Upper lobe of left lung (tissue), 6 donors: ENCODE data around the gene SLX4IP. TPM values are rescaled to one million over a fixed set of nuclear protein-coding genes. Genes with fewer than 3 reads are reported as not detected.

Experiments used
- ATAC-seq, 2 donors: fragments of 200-7000 bp; cut with Tn5 transposase; one replicate each; pipeline ENCODE4 v1.9.1; 2022; ENCODE audit warnings: mild to moderate bottlenecking in 2 of 2, moderate library complexity in 2 of 2; ENCODE audit not compliant: low FRiP score in 2 of 2
- DNase-seq, 2 donors: peaks; one replicate each; pipeline ENCODE4 v3.0.0-alpha.2; 2019 to 2020
- H3K27ac ChIP-seq, 4 donors: fragments of 200-600 bp; sonication (generic); one replicate each; pipeline ENCODE4 v1.5.1; 2016 to 2019
- H3K27me3 ChIP-seq, 4 donors: fragments of 200-600 bp; sonication (generic); one replicate each; pipeline ENCODE4 v1.5.1; 2017 to 2019
- H3K36me3 ChIP-seq, 4 donors: fragments of 200-600 bp; sonication (generic); one replicate each; pipeline ENCODE4 v1.5.1; 2016 to 2019
- H3K4me1 ChIP-seq, 4 donors: fragments of 200-600 bp; sonication (generic); one replicate each; pipeline ENCODE4 v1.5.1; 2018 to 2019
- H3K4me3 ChIP-seq, 4 donors: fragments of 200-600 bp; sonication (generic); one replicate each; pipeline ENCODE4 v1.5.1; 2017 to 2019; ENCODE audit warnings: mild to moderate bottlenecking in 2 of 4, moderate library complexity in 1 of 4
- H3K9me3 ChIP-seq, 4 donors: fragments of 200-600 bp; sonication (generic); one replicate each; pipeline ENCODE4 v1.5.1; 2018 to 2019
- EP300 ChIP-seq, 4 donors: sonication (generic); formaldehyde crosslinking; IDR thresholded peaks; one replicate each; pipeline ENCODE4 v1.5.1; 2017; ENCODE audit warnings: antibody characterized with exemption in 4 of 4, control low read depth in 2 of 4
- POLR2A ChIP-seq, 4 donors: fragments of 450-650 bp; IDR thresholded peaks; one replicate each; pipeline ENCODE4 v1.5.1; 2016 to 2017; ENCODE audit warnings: antibody characterized with exemption in 4 of 4, mild to moderate bottlenecking in 2 of 4
- POLR2AphosphoS5 ChIP-seq, 2 donors: sonication (generic); formaldehyde crosslinking; IDR thresholded peaks; one replicate each; pipeline ENCODE4 v1.5.1; 2017; ENCODE audit warnings: antibody characterized with exemption in 2 of 2
- WGBS, 2 donors: methylation state at CpG; one replicate each; pipeline ENCODE4 v1.1.5; 2017 to 2018; 5-methylcytosine and 5-hydroxymethylcytosine counted together
- total RNA-seq, 6 donors: library from RNA; depleted of rRNA in 4 of 6; stranded (reverse); fragments of >200 nt in 4 of 6; gene quantifications; one replicate each; pipeline versions ENCODE4 v1.1.0 to v1.2.1, GENCODE V29; 2016 to 2021
- TF ChIP-seq, protein P1 (sequence below), 6 experiments: fragments of 450-650 bp in 4 of 6; fragments of 200-600 bp in 2 of 6; sonication (generic) in 2 of 6; IDR thresholded peaks; one replicate each; pipeline ENCODE4 v1.5.1; 2016 to 2019; ENCODE audit warnings: antibody characterized with exemption in 6 of 6
- donor health status: DM: no; HTN: no; CAD: no; lungs with moderate emphysema.
- donor health status: DM: no; HTN: yes; CAD: no; lungs with severe emphysema.

The SLX4IP gene
- total RNA-seq, 6 donors from 2014 or later, result 3.2 to 6.0 (median 4.5) TPM

DNA sequence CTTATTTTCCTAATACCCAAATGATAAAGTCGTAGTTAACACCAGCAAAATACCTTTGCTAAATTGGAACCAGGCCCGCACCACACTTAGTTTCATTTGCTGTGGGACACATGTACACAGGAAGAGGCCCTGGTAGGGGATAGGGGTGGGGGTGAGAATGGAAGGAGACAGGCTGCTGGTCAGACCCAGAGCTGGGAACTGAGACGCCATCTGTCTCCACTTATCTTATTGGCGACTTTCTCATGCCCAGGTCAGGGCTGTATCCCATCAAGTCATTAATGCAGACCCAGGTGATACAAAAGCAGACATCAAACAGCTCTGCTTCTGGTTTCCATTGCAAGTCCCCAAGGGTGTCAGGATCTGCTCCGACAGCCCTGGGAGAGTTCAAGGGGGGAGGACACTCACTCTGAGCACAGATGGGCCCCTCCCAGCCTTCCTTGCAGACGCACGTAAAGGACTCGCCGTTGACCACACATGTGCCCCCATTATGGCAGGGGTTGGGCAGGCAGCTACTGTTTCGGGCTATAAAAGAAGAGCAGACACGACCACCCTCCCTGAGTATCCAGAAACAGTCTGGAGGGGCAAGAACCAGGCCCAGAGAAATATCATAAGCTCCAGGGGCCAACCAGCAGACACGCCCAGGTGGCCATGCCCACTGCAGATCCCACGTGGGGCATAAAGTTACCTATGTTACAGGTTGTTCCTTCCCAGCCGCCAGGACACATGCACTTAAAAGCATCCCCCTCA is 209.5 kb downstream of the SLX4IP start:
- DNase-seq, result no peak
- Histone ChIP-seq H3K27ac (peak overlapping the region in 2 of 4 donors; percentile 7 to 46), H3K9me3 (no peaks in the 10 kb centered on the region), H3K27me3 (no peaks in the 10 kb centered on the region), H3K4me3 (no peak overlapping the region), H3K36me3 (peaks cover 66 to 100% (median 98%) of the 10 kb centered on the region in 4 donors), H3K4me1 (peaks cover 0 to 11% (median 7%) of the 10 kb centered on the region in 4 donors)
- TF ChIP-seq, protein P1, sequence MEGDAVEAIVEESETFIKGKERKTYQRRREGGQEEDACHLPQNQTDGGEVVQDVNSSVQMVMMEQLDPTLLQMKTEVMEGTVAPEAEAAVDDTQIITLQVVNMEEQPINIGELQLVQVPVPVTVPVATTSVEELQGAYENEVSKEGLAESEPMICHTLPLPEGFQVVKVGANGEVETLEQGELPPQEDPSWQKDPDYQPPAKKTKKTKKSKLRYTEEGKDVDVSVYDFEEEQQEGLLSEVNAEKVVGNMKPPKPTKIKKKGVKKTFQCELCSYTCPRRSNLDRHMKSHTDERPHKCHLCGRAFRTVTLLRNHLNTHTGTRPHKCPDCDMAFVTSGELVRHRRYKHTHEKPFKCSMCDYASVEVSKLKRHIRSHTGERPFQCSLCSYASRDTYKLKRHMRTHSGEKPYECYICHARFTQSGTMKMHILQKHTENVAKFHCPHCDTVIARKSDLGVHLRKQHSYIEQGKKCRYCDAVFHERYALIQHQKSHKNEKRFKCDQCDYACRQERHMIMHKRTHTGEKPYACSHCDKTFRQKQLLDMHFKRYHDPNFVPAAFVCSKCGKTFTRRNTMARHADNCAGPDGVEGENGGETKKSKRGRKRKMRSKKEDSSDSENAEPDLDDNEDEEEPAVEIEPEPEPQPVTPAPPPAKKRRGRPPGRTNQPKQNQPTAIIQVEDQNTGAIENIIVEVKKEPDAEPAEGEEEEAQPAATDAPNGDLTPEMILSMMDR (IDR thresholded peaks at IDR 0.05), result no peak
- no peak for TF ChIP-seq POLR2AphosphoS5 (IDR thresholded peaks at IDR 0.05)
- 67 to 70% methylated on average over 8 to 14 of the region's 14 CpGs for WGBS, 2 donors
- no peak for ATAC-seq

DNA sequence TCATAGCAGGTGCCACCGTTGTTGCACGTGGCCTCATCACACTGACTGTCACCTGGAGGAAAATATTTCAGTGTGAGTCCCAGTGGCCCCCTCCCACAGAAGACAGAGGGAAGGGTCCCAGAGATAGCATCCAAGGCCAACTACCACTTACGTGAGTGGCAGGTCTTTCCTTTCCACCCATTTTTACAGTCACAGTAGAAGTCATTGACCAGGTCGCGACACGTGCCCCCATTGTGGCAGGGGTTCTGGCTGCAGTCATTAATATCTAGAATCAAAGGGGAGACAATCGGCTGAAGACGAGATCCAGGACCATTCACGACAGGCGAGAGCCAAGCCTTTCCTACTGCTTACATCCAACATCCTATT is 210.1 kb downstream of the SLX4IP start:
- peaks cover 61 to 100% (median 98%) of the 10 kb centered on the region in 4 donors for H3K36me3 ChIP-seq
- no peak overlapping the region for H3K4me3 ChIP-seq
- TF ChIP-seq EP300 (IDR thresholded peaks at IDR 0.05) (no peak), POLR2A (IDR thresholded peaks at IDR 0.05) (no peak), POLR2AphosphoS5 (IDR thresholded peaks at IDR 0.05) (no peak)
- TF ChIP-seq, protein P1 (IDR thresholded peaks at IDR 0.05), result no peak
- H3K9me3 ChIP-seq, result no peaks in the 10 kb centered on the region
- ATAC-seq (no peak), DNase-seq (no peak)
- H3K27me3 ChIP-seq, result no peaks in the 10 kb centered on the region
- H3K4me1 ChIP-seq, result peaks cover 0 to 11% (median 7%) of the 10 kb centered on the region in 4 donors
- WGBS, 2 donors, result 85 to 90% methylated on average over 10 of the region's 10 CpGs
- H3K27ac ChIP-seq, result peak overlapping the region in 1 of 4 donors; percentile 46

DNA sequence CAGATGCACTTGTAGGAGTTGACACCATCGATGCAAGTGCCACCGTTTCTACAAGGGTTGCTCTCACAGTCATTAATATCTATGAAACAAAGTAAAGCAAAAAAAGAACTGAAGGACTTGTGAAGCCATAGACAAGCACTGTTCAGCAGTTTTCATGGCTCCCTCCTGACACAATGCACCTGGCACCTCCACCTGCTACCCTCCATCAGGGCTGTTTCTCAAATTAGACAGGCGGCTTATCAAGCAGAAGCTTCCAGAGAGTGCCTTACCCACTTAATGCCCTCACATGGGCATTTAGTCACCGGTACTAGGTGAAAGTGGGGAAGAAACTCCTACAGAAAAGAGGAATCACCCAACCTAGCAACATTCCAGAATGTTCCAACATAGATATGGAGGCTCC is 210.9 kb downstream of the SLX4IP start:
- ATAC-seq (no peak), DNase-seq (no peak)
- Histone ChIP-seq H3K27ac (peak overlapping the region in 1 of 4 donors; percentile 1), H3K9me3 (no peaks in the 10 kb centered on the region), H3K27me3 (no peaks in the 10 kb centered on the region), H3K36me3 (peaks cover 60 to 100% (median 98%) of the 10 kb centered on the region in 4 donors), H3K4me1 (peaks cover 0 to 11% (median 7%) of the 10 kb centered on the region in 4 donors), H3K4me3 (no peak overlapping the region)
- WGBS, 2 donors, result 79 to 87% methylated on average over 3 to 4 of the region's 4 CpGs
- TF ChIP-seq POLR2A (IDR thresholded peaks at IDR 0.05) (no peak), EP300 (IDR thresholded peaks at IDR 0.05) (no peak), POLR2AphosphoS5 (IDR thresholded peaks at IDR 0.05) (no peak)
- TF ChIP-seq, protein P1 (IDR thresholded peaks at IDR 0.05), result no peak

DNA sequence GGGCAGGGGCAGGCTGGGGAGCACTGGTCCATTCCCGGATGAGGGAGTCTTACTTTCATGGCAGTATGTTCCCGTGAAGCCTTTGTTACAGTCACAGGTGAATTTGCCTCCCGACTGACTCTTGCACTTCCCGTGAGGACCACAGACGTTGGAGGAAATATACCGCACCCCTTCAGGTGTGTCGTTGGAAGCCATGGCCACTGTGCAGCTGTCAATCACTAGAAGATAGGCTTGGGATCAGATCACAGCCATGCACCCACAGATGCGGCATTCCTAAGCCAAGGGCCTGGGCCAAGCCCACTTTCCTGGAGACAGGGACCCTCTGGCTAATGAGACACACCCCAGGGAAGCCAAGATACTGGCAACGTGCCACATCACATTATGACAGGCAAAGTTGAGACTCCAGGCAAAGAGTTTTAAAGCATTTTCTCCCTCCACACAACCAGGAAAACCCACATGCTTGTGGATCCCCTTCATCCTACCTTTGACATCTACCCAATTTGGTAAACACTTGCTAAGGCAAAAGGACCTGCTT is 211.8 kb downstream of the SLX4IP start:
- Histone ChIP-seq H3K4me1 (peaks cover 0 to 18% (median 7%) of the 10 kb centered on the region in 4 donors), H3K27ac (no peak overlapping the region), H3K9me3 (no peaks in the 10 kb centered on the region), H3K27me3 (no peaks in the 10 kb centered on the region), H3K4me3 (no peak overlapping the region), H3K36me3 (peaks cover 54 to 100% (median 97%) of the 10 kb centered on the region in 4 donors)
- DNase-seq (no peak), ATAC-seq (no peak)
- TF ChIP-seq POLR2A (IDR thresholded peaks at IDR 0.05) (no peak), POLR2AphosphoS5 (IDR thresholded peaks at IDR 0.05) (no peak), EP300 (IDR thresholded peaks at IDR 0.05) (no peak)
- 85 to 87% methylated on average over 8 to 9 of the region's 9 CpGs for WGBS, 2 donors

DNA sequence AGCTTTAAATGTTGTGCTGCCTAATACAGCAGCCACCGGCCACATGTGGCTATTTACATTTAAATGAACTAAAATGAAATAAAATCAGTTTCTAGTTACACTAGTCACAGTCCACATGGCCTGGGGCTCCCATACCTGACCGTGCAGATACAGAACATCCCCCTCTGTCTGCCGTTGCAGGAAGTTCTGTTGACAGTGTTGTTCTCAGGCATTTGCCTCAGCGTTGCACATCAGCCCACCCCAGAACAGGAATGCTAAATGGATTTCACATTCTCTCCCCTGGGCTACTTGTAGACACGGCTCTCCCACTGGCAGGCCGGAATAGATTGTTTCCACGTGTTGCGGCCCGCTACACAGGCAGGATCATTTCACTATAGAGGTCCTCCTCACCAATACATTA is 212.4 kb downstream of the SLX4IP start:
- 72 to 92% methylated on average over 8 to 9 of the region's 9 CpGs for WGBS, 2 donors
- Histone ChIP-seq H3K27ac (peak overlapping the region in 1 of 4 donors; percentile 14), H3K9me3 (no peaks in the 10 kb centered on the region), H3K4me1 (peaks cover 3 to 22% (median 12%) of the 10 kb centered on the region in 4 donors), H3K36me3 (peaks cover 50 to 100% (median 92%) of the 10 kb centered on the region in 4 donors), H3K4me3 (no peak overlapping the region), H3K27me3 (no peaks in the 10 kb centered on the region)
- TF ChIP-seq, protein P1 (IDR thresholded peaks at IDR 0.05), result peak in 2 of 6 experiments; percentile 13 to 16
- no peak for TF ChIP-seq POLR2AphosphoS5 (IDR thresholded peaks at IDR 0.05)
- DNase-seq, result no peak
- ATAC-seq, result no peak
